Lower leg skin (tissue), 3 donors: ENCODE measurements around the gene UBTD1.

Experiments
- CTCF ChIP-seq, 3 donors: fragments of 450-650 bp; IDR thresholded peaks; one replicate each; pipeline ENCODE4 v1.5.1; 2016; ENCODE audit warnings: antibody characterized with exemption in 3 of 3, mild to moderate bottlenecking in 3 of 3, moderate library complexity in 2 of 3
- POLR2A ChIP-seq, 2 donors: fragments of 450-650 bp; IDR thresholded peaks; one replicate each; pipeline ENCODE4 v1.6.1; 2016 to 2017; ENCODE audit warnings: antibody characterized with exemption in 2 of 2, mild to moderate bottlenecking in 1 of 2, moderate library complexity in 1 of 2

GRCh38 chr10:97570146-97570788, 71.5 kb downstream of the UBTD1 start:
- no peak for TF ChIP-seq CTCF (IDR thresholded peaks at IDR 0.05)
- no peak for TF ChIP-seq POLR2A (IDR thresholded peaks at IDR 0.05)
